IPS-18a (cell line): ENCODE measurements around the gene MRE11.

Experiments
- H3K27ac ChIP-seq: one replicate; pipeline ENCODE4 v1.5.1; 2013; ENCODE audit warnings: low read length
- H3K27me3 ChIP-seq: one replicate; pipeline ENCODE4 v1.6.1; 2013; ENCODE audit warnings: mild to moderate bottlenecking, low read length; ENCODE audit not compliant: control insufficient read depth, insufficient read depth
- H3K36me3 ChIP-seq: one replicate; pipeline ENCODE4 v1.6.1; 2013; ENCODE audit warnings: low read depth, low read length; ENCODE audit not compliant: control insufficient read depth
- H3K4me1 ChIP-seq: one replicate; pipeline ENCODE4 v1.6.1; 2013; ENCODE audit warnings: low read depth, low read length; ENCODE audit not compliant: control insufficient read depth
- H3K4me3 ChIP-seq: one replicate; pipeline ENCODE4 v1.5.1; 2013; ENCODE audit warnings: low read length
- H3K9ac ChIP-seq: one replicate; pipeline ENCODE4 v1.6.1; 2013; ENCODE audit warnings: mild to moderate bottlenecking, low read length, moderate library complexity
- H3K9me3 ChIP-seq: one replicate; pipeline ENCODE4 v1.6.1; 2013; ENCODE audit warnings: low read depth, low read length; ENCODE audit not compliant: control insufficient read depth

Gene MRE11

DNA sequence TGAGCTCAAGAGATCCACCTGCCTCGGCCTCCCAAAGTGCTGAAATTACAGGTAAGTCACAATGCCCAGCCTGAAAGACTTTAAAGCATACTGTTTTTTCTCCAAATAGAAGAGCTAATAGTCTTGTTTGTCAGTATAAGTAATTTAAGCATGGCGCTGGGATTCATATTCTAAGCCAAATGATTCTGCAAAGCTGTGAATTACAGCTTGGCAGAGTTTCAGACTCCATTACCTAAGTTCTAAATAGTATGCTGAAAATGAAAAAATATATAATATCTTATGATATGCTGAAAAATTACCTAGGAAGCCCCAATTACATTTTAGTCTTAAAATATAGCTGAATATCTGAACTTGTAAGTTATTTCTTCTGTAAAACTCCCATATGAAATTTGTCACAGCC lies 39.3 kb downstream of the MRE11 start:
- no peaks in the 10 kb centered on the region for H3K4me1 ChIP-seq
- H3K4me3 ChIP-seq = no peak overlapping the region
- H3K36me3 ChIP-seq = peaks cover 11% of the 10 kb centered on the region
- H3K9me3 ChIP-seq = no peaks in the 10 kb centered on the region
- no peak overlapping the region for H3K27ac ChIP-seq
- H3K9ac ChIP-seq = no peak overlapping the region
- no peaks in the 10 kb centered on the region for H3K27me3 ChIP-seq

DNA sequence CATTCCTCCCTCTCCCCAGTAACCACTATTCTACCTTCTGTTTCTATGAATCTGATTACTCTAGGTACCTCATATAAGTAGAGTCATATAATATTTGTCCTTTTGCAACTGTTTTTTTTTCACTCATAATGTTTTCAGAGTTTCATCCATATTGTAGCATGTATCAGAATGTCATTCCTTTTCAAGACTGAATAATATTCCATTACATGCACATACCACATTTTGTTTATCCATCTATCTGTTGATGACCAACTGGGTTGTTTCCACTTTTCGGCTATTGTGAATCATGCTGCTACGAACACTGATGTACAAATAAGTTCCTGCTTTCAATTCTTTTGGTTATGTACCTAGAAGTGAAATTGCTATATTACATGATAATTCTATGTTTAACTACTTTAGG lies 40.7 kb downstream of the MRE11 start:
- no peak overlapping the region for H3K27ac ChIP-seq
- no peak overlapping the region for H3K4me3 ChIP-seq
- H3K4me1 ChIP-seq = no peaks in the 10 kb centered on the region
- H3K9me3 ChIP-seq = no peaks in the 10 kb centered on the region
- peaks cover 11% of the 10 kb centered on the region for H3K36me3 ChIP-seq
- no peaks in the 10 kb centered on the region for H3K27me3 ChIP-seq
- no peak overlapping the region for H3K9ac ChIP-seq

DNA sequence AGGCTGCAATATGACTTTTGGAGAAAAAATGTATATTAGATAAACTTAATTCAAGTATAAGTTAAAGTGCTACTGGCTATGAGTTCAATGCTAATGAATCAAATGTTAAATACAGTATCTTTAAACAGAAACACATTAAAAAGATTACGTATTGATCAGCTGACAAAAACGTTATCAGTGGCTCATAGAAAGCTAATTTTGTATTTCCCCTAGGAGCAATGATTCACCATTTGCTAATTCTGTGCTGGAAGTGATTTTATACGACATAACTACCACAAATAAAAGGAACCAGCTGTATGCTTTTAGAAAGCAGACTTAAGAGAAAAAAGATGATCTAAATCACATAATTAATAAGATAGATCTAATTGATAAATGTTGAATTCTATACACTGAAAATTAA lies 43.6 kb downstream of the MRE11 start:
- Histone ChIP-seq H3K36me3 (peaks cover 10% of the 10 kb centered on the region), H3K27ac (no peak overlapping the region), H3K4me1 (no peaks in the 10 kb centered on the region)

GRCh38 chr11:94449437-94449836 lies 44.2 kb downstream of the MRE11 start:
- H3K9ac ChIP-seq = no peak overlapping the region
- H3K4me1 ChIP-seq = no peaks in the 10 kb centered on the region
- no peak overlapping the region for H3K4me3 ChIP-seq
- peaks cover 10% of the 10 kb centered on the region for H3K36me3 ChIP-seq
- H3K9me3 ChIP-seq = no peaks in the 10 kb centered on the region
- H3K27me3 ChIP-seq = no peaks in the 10 kb centered on the region
- H3K27ac ChIP-seq = no peak overlapping the region

More for the DNA sequence above, 43.6 kb downstream of the MRE11 start:
- Histone ChIP-seq H3K4me3 (no peak overlapping the region), H3K27me3 (no peaks in the 10 kb centered on the region), H3K9me3 (no peaks in the 10 kb centered on the region), H3K9ac (no peak overlapping the region)

DNA sequence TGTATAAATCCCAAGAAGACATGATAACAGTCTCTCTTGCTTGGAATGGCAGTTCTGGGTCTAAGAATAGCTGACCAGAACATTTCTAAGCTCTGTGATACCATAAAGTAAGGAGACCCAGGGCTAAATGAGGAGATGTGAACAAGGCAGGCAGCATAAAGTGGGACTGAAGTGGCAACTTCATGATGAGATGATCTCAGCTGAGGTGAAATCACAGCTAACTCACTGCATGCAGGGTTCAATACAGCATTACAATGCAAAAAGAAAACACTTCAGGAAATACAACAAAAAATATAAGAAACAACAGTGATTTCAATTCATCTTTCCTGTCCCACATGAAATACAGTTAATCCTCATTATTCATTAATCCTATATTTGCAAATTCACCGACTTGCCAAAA lies 44.6 kb downstream of the MRE11 start:
- no peak overlapping the region for H3K4me3 ChIP-seq
- peaks cover 10% of the 10 kb centered on the region for H3K36me3 ChIP-seq
- H3K27me3 ChIP-seq = no peaks in the 10 kb centered on the region
- H3K27ac ChIP-seq = no peak overlapping the region
- no peaks in the 10 kb centered on the region for H3K9me3 ChIP-seq
- no peaks in the 10 kb centered on the region for H3K4me1 ChIP-seq
- H3K9ac ChIP-seq = no peak overlapping the region

DNA sequence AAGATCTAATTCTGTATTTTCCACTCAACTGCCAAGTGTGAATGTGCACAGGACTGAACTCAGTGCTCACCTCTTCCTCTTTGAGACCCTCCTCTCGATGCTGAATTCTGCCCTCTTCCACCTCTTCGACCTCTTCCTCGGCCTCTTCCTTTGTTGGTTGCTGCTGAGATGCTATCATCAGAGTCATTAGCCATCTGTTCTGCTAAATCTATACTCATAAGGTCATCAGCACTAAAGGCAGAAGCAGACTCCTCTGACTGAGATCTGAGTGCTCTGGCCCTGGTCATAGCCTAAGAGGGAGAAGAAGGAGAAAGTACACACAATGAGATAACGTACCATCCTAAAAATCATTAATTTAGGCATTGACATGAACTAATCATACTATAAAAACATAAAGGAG lies 46.5 kb downstream of the MRE11 start:
- H3K9ac ChIP-seq = no peak overlapping the region
- no peaks in the 10 kb centered on the region for H3K4me1 ChIP-seq
- H3K9me3 ChIP-seq = no peaks in the 10 kb centered on the region
- no peaks in the 10 kb centered on the region for H3K27me3 ChIP-seq
- peaks cover 10% of the 10 kb centered on the region for H3K36me3 ChIP-seq
- H3K27ac ChIP-seq = no peak overlapping the region
- no peak overlapping the region for H3K4me3 ChIP-seq

DNA sequence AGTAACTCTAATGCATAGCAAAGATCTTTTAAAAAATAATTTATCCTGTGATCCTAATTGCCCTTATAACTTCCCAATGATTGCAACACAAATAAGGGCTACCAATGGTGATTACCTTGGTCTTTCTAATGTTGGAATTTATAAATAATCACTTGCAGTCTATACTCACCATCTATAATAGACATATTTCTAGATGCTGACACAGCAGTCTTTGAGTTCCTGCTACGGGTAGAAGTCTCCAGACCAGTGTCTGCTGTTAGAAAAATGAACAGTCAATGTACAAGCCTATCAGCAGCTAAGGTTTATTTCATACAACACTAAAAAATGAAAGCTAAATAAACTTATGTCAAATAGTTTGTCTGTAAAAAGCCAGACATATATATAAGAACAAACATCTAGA lies 48.0 kb downstream of the MRE11 start:
- H3K4me1 ChIP-seq = no peaks in the 10 kb centered on the region
- H3K9me3 ChIP-seq = no peaks in the 10 kb centered on the region
- no peak overlapping the region for H3K9ac ChIP-seq
- H3K36me3 ChIP-seq = peaks cover 10% of the 10 kb centered on the region
- no peaks in the 10 kb centered on the region for H3K27me3 ChIP-seq
- H3K4me3 ChIP-seq = no peak overlapping the region
- no peak overlapping the region for H3K27ac ChIP-seq

DNA sequence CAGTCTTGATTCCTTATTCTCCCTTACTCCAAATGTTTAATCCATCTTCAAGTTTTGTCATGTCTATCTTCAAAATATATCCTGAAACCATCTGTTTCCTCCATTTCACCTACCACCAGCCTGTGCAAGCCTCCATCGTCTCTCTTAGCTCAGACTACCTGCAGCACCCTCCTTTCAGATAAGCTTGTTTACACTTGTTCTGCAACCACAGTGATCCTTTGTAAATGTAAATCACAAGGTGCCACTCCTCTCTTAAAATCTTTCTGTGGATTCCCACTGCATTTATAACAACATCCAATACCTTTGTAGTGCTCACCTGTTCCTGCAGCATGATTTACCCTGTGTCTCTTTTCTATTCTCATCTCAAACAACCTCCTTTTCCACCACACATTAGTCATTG lies 60.6 kb downstream of the MRE11 start:
- H3K9me3 ChIP-seq = no peaks in the 10 kb centered on the region
- H3K9ac ChIP-seq = no peak overlapping the region
- no peaks in the 10 kb centered on the region for H3K27me3 ChIP-seq
- peaks cover 23% of the 10 kb centered on the region for H3K36me3 ChIP-seq
- peaks cover 17% of the 10 kb centered on the region for H3K4me1 ChIP-seq
- no peak overlapping the region for H3K27ac ChIP-seq
- peak overlapping the region; percentile 17 for H3K4me3 ChIP-seq

DNA sequence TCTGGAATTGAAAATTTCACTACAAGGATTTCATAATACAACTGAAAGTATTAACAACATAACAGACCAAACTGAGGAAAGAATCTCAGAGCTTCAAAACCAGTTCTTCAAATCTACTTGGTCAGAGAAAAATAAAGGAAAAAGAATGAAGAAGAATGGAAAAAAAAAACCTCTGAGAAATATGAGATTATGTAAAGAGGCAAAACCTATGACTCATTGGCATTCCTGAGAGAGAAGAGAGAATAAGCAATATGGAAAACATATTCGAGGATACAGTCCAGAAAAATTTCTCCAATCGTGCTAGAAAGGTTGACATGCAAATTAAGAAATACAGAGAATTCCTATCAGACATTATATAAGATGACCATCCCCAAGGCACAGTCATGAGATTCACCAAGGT lies 69.0 kb downstream of the MRE11 start:
- H3K4me1 ChIP-seq = no peaks in the 10 kb centered on the region
- H3K9ac ChIP-seq = no peak overlapping the region
- H3K9me3 ChIP-seq = no peaks in the 10 kb centered on the region
- H3K36me3 ChIP-seq = peaks cover 11% of the 10 kb centered on the region
- no peak overlapping the region for H3K4me3 ChIP-seq
- no peak overlapping the region for H3K27ac ChIP-seq
- H3K27me3 ChIP-seq = no peaks in the 10 kb centered on the region

- Histone ChIP-seq H3K9ac (no peak overlapping the region), H3K4me1 (no peaks in the 10 kb centered on the region), H3K27me3 (no peaks in the 10 kb centered on the region), H3K36me3 (peaks cover 5% of the 10 kb centered on the region), H3K9me3 (no peaks in the 10 kb centered on the region), H3K27ac (no peak overlapping the region), H3K4me3 (no peak overlapping the region)
These were observed 69.6 kb downstream of the MRE11 start for GRCh38 chr11:94424011-94424410.

GRCh38 chr11:94423507-94423906 lies 70.1 kb downstream of the MRE11 start:
- Histone ChIP-seq H3K27me3 (no peaks in the 10 kb centered on the region), H3K4me1 (no peaks in the 10 kb centered on the region), H3K9ac (no peak overlapping the region), H3K27ac (no peak overlapping the region), H3K9me3 (no peaks in the 10 kb centered on the region), H3K4me3 (no peak overlapping the region), H3K36me3 (peaks cover 4% of the 10 kb centered on the region)

GRCh38 chr11:94418123-94418765 lies 75.4 kb downstream of the MRE11 start:
- Histone ChIP-seq H3K9ac (no peak overlapping the region), H3K36me3 (peaks cover 4% of the 10 kb centered on the region), H3K9me3 (no peaks in the 10 kb centered on the region), H3K27ac (no peak overlapping the region), H3K27me3 (no peaks in the 10 kb centered on the region), H3K4me3 (no peak overlapping the region), H3K4me1 (no peaks in the 10 kb centered on the region)
